Esophagus squamous epithelium (tissue), 5 donors: Measurements from ENCODE around the gene AUTS2. TPM values are rescaled to one million over a fixed set of nuclear protein-coding genes. Genes with fewer than 3 reads are reported as not detected.

Source experiments
- DNase-seq: peaks from one replicate; lab custom pipeline; 2025; lab: John Stamatoyannopoulos, UW
- H3K27ac ChIP-seq, 4 donors: fragments of 200-600 bp; sonication (generic); one replicate each; pipeline ENCODE4 v1.5.1; 2016 to 2019; ENCODE audit warnings: mild to moderate bottlenecking in 1 of 4
- H3K27me3 ChIP-seq, 4 donors: fragments of 200-600 bp; sonication (generic); 1 replicate in 3 of 4; 2 replicates in 1 of 4; pipeline versions ENCODE4 v1.5.1 to v1.6.0; 2017 to 2021; ENCODE audit warnings: antibody characterized with exemption in 1 of 4
- H3K36me3 ChIP-seq, 3 donors: fragments of 200-600 bp; sonication (generic); one replicate each; pipeline ENCODE4 v1.5.1; 2016 to 2019
- H3K4me1 ChIP-seq, 3 donors: fragments of 200-600 bp; sonication (generic); one replicate each; pipeline ENCODE4 v1.5.1; 2017 to 2019
- H3K4me3 ChIP-seq, 4 donors: fragments of 200-600 bp; sonication (generic); 1 replicate in 3 of 4; 2 replicates in 1 of 4; pipeline ENCODE4 v1.5.1; 2016 to 2019; ENCODE audit warnings: mild to moderate bottlenecking in 2 of 4, moderate library complexity in 1 of 4
- H3K9me3 ChIP-seq, 3 donors: fragments of 200-600 bp; sonication (generic); one replicate each; pipeline ENCODE4 v1.5.1; 2016 to 2019
- CTCF ChIP-seq, 6 experiments: fragments of 450-650 bp in 4 of 6; fragments of 200-600 bp in 2 of 6; sonication (generic) in 2 of 6; IDR thresholded peaks; one replicate each; pipeline ENCODE4 v1.5.1; 2016 to 2019; ENCODE audit warnings: antibody characterized with exemption in 6 of 6, mild to moderate bottlenecking in 4 of 6, moderate library complexity in 4 of 6
- POLR2A ChIP-seq, 4 donors: fragments of 450-650 bp; IDR thresholded peaks; one replicate each; pipeline ENCODE4 v1.6.1; 2017; ENCODE audit warnings: antibody characterized with exemption in 4 of 4, mild to moderate bottlenecking in 4 of 4, moderate library complexity in 3 of 4
- WGBS, 2 donors: methylation state at CpG; one replicate each; pipeline ENCODE4 v1.1.5; 2018; 5-methylcytosine and 5-hydroxymethylcytosine counted together
- intact Hi-C: fragments of 100-400 bp; cut with DNase I; formaldehyde crosslinking; loops from one replicate; pipeline ENCODE4 v1.15.0; 2022
- total RNA-seq, 4 donors: library from RNA; depleted of rRNA; stranded (reverse); fragments of >200 nt; gene quantifications; one replicate each; pipeline ENCODE4 v1.1.0, GENCODE V29; 2016
- donor health status: DM: yes; HTN: yes; CAD: no.

AUTS2 gene
- total RNA-seq, 4 donors from 2014 or later: 9.5 to 36.2 (median 23.0) TPM

GRCh38 chr7:69795932-69796331 lies 197.7 kb downstream of the AUTS2 start:
- Histone ChIP-seq H3K36me3 (no peaks in the 10 kb centered on the region), H3K27ac (no peak overlapping the region), H3K9me3 (no peaks in the 10 kb centered on the region), H3K4me1 (peaks cover 0 to 9% (median 3%) of the 10 kb centered on the region in 3 donors), H3K4me3 (no peak overlapping the region), H3K27me3 (peaks cover 0 to 10% (median 0%) of the 10 kb centered on the region in 4 donors)
- WGBS, 2 donors: 74 to 83% methylated on average over 5 of the region's 5 CpGs
- DNase-seq: no peak
- intact Hi-C loops: no loop called here
- TF ChIP-seq CTCF (IDR thresholded peaks at IDR 0.05) (no peak), POLR2A (IDR thresholded peaks at IDR 0.05) (no peak)

- H3K27ac ChIP-seq: no peak overlapping the region
- peaks cover 0 to 11% (median 3%) of the 10 kb centered on the region in 3 donors for H3K4me1 ChIP-seq
- DNase-seq: no peak
- peaks cover 0 to 10% (median 0%) of the 10 kb centered on the region in 4 donors for H3K27me3 ChIP-seq
- no peak overlapping the region for H3K4me3 ChIP-seq
- no peaks in the 10 kb centered on the region for H3K36me3 ChIP-seq
- intact Hi-C loops: no loop called here
- TF ChIP-seq CTCF (IDR thresholded peaks at IDR 0.05) (no peak), POLR2A (IDR thresholded peaks at IDR 0.05) (no peak)
- 78 to 90% methylated on average over 2 of the region's 2 CpGs for whole genome bisulfite sequencing, 2 donors
- no peaks in the 10 kb centered on the region for H3K9me3 ChIP-seq
Measured at GRCh38 chr7:69796416-69796815, 198.1 kb downstream of the AUTS2 start.

GRCh38 chr7:69799048-69799697 lies 200.9 kb downstream of the AUTS2 start:
- 94% methylated on average over 3 to 4 of the region's 4 CpGs for WGBS, 2 donors
- Histone ChIP-seq H3K27ac (no peak overlapping the region), H3K27me3 (peaks cover 0 to 7% (median 0%) of the 10 kb centered on the region in 4 donors), H3K36me3 (no peaks in the 10 kb centered on the region), H3K9me3 (no peaks in the 10 kb centered on the region), H3K4me1 (peaks cover 0 to 19% (median 3%) of the 10 kb centered on the region in 3 donors), H3K4me3 (no peak overlapping the region)
- DNase-seq: no peak
- intact Hi-C loops: no loop called here
- no peak for TF ChIP-seq CTCF (IDR thresholded peaks at IDR 0.05)

GRCh38 chr7:69799990-69800389 lies 201.7 kb downstream of the AUTS2 start:
- Histone ChIP-seq H3K27me3 (peaks cover 0 to 7% (median 0%) of the 10 kb centered on the region in 4 donors), H3K9me3 (no peaks in the 10 kb centered on the region), H3K4me3 (no peak overlapping the region), H3K4me1 (peaks cover 0 to 19% (median 3%) of the 10 kb centered on the region in 3 donors), H3K27ac (no peak overlapping the region), H3K36me3 (no peaks in the 10 kb centered on the region)
- no peak for DNase-seq
- TF ChIP-seq CTCF (IDR thresholded peaks at IDR 0.05) (no peak), POLR2A (IDR thresholded peaks at IDR 0.05) (no peak)
- intact Hi-C loops: no loop called here
- WGBS, 2 donors: 56 to 78% methylated on average over 2 of the region's 2 CpGs

GRCh38 chr7:69800495-69800894 lies 202.2 kb downstream of the AUTS2 start:
- DNase-seq: no peak
- Histone ChIP-seq H3K4me3 (no peak overlapping the region), H3K27me3 (peaks cover 0 to 7% (median 0%) of the 10 kb centered on the region in 4 donors), H3K36me3 (no peaks in the 10 kb centered on the region), H3K27ac (no peak overlapping the region), H3K9me3 (no peaks in the 10 kb centered on the region), H3K4me1 (peaks cover 0 to 19% (median 3%) of the 10 kb centered on the region in 3 donors)
- intact Hi-C loops: no loop called here
- no peak for TF ChIP-seq CTCF (IDR thresholded peaks at IDR 0.05)
- TF ChIP-seq POLR2A (IDR thresholded peaks at IDR 0.05): no peak
